Erythroblast (primary cell): ENCODE data around the gene RAD51D.

Experiments used
- GATA1 ChIP-seq: IDR thresholded peaks from 2 replicates; pipeline ENCODE4 v1.6.1; 2011; ENCODE audit warnings: low read depth, mild to moderate bottlenecking, control low read depth, low read length, moderate library complexity
- POLR2A ChIP-seq: IDR thresholded peaks from 2 replicates; pipeline ENCODE4 v1.6.1; 2011; ENCODE audit warnings: mild to moderate bottlenecking, low read length

DNA sequence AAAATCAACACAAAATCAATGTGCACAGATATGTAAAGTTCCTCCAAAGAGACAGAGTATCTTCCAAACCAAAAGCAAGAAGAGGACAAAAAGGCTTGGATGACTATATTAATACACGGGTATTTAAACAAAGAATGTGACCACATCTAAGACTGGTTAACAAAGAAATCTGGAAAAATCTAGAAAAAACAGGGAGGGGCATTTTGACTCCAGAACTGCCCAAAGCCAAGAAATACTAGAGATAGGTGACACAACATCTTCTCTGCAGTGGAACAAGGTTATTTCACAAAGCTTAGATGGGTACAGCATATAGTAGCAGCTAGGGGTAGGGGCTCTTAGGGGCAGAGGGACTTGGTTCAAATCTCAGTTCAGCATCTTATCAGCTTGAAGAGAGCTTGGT, 66.5 kb downstream of the RAD51D start:
- TF ChIP-seq POLR2A (no peak), GATA1 (no peak)
